Upper lobe of left lung (tissue), 4 donors: ENCODE measurements around the gene EPC2.

Source experiments
- CTCF ChIP-seq, 6 experiments: fragments of 450-650 bp in 4 of 6; fragments of 200-600 bp in 2 of 6; sonication (generic) in 2 of 6; IDR thresholded peaks; one replicate each; pipeline ENCODE4 v1.5.1; 2016 to 2019; ENCODE audit warnings: antibody characterized with exemption in 6 of 6
- POLR2A ChIP-seq, 4 donors: fragments of 450-650 bp; IDR thresholded peaks; one replicate each; pipeline ENCODE4 v1.5.1; 2016 to 2017; ENCODE audit warnings: antibody characterized with exemption in 4 of 4, mild to moderate bottlenecking in 2 of 4

- TF ChIP-seq POLR2A (IDR thresholded peaks at IDR 0.05) (no peak), CTCF (IDR thresholded peaks at IDR 0.05) (no peak)
These were observed 24.9 kb upstream of the EPC2 start for GRCh38 chr2:148619560-148620195.
